Measurements from ENCODE around the gene ATP10A.

DNA sequence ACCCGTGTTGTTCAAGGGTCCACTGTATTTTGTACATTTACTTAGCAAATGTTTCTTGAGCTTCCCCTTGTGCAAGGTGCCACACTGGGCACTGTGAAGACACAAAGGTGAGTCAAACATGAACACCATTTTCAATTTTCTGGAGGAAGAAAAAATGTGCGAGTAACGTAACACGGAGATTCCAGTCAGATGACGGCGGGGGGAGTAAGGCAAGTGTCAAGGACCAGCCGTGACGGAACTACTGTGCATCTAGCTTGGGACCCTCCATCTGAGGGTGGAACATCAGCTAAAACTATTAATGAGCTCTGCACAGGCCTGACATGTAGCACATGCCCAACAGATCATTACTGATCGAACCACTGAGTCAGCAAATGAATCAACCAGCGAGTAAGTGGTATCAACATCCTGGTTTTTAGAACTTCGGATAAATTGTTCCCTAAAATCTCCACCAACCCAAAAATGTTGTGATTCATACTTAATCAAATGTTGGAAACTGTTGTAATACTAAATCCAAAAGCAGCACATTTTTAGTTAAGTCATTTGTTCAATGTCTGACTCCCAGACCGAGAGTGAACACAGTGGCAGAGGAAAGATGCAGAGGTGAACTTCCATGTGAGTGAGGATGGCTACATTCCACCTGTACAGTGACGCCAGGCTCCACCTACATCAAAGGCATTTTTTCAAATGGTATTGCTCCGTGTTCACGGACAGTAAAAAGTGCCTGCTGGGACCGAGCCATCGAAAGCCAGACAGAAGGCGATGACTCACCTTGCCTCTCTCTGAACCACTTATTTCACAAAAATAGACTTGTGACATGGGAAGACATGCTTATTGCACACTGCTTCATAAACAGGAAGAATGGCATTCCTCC lies 172.2 kb downstream of the ATP10A start:
- TF ChIP-seq, protein P1, sequence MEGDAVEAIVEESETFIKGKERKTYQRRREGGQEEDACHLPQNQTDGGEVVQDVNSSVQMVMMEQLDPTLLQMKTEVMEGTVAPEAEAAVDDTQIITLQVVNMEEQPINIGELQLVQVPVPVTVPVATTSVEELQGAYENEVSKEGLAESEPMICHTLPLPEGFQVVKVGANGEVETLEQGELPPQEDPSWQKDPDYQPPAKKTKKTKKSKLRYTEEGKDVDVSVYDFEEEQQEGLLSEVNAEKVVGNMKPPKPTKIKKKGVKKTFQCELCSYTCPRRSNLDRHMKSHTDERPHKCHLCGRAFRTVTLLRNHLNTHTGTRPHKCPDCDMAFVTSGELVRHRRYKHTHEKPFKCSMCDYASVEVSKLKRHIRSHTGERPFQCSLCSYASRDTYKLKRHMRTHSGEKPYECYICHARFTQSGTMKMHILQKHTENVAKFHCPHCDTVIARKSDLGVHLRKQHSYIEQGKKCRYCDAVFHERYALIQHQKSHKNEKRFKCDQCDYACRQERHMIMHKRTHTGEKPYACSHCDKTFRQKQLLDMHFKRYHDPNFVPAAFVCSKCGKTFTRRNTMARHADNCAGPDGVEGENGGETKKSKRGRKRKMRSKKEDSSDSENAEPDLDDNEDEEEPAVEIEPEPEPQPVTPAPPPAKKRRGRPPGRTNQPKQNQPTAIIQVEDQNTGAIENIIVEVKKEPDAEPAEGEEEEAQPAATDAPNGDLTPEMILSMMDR (IDR thresholded peaks at IDR 0.05; ENCODE audit: poor library complexity, severe bottlenecking) = no peak
- TF ChIP-seq EP300 (conservative IDR thresholded peaks at IDR 0.05; ENCODE audit: poor library complexity, severe bottlenecking) = no peak
- no peak for TF ChIP-seq SMC3 (conservative IDR thresholded peaks at IDR 0.05; ENCODE audit: poor library complexity)

All from neural cell (in vitro differentiated cells).